Panc1 (cell line): Measurements from ENCODE around the gene SPCS3. TPM values are rescaled to one million over a fixed set of nuclear protein-coding genes. Genes with fewer than 3 reads are reported as not detected.
A peak's percentile ranks its signal among the peaks of the same experiment; 100 is the strongest.

Source experiments
- ATAC-seq: fragments of 200-7000 bp; cut with Tn5 transposase; 2 replicates; pipeline ENCODE4 v1.9.1; 2020; ENCODE audit warnings: mild to moderate bottlenecking, moderate library complexity
- BruUV-seq: library from RNA; stranded (reverse); fragments of 400-500 nt; replicated peaks from 2 replicates; lab custom pipeline; 2021; lab: Mats Ljungman, UMichigan
- CTCF ChIA-PET: fragments of 300-600 bp; sonication (Branson Sonifier 250); formaldehyde crosslinking; loops from one replicate; lab custom pipeline; 2022; ENCODE audit warnings: antibody characterized with exemption; lab: Charles Lee
- POLR2A ChIA-PET: fragments of 300-600 bp; sonication (Branson Sonifier 250); formaldehyde crosslinking; loops from one replicate; lab custom pipeline; 2022; ENCODE audit warnings: antibody characterized with exemption; lab: Charles Lee
- DNase-seq: peaks from one replicate; pipeline ENCODE4 v3.0.0-alpha.2; 2010; ENCODE audit warnings: low read depth, low spot score
- H3K27ac ChIP-seq: 2 replicates; pipeline ENCODE4 v1.5.1; 2011; ENCODE audit warnings: mild to moderate bottlenecking, low read length, inconsistent platforms
- H3K27me3 ChIP-seq: fragments of 200-500 bp; sonication (Bioruptor generic); 2 replicates; pipeline ENCODE4 v1.6.0; 2014; ENCODE audit warnings: low read length, inconsistent platforms; ENCODE audit not compliant: control insufficient read depth, insufficient read depth
- H3K36me3 ChIP-seq: fragments of 200-500 bp; sonication (Bioruptor generic); 2 replicates; pipeline ENCODE4 v1.5.1; 2014; ENCODE audit warnings: inconsistent platforms, mild to moderate bottlenecking, low read length, moderate library complexity; ENCODE audit not compliant: control insufficient read depth, insufficient read depth
- H3K4me1 ChIP-seq: 2 replicates; pipeline ENCODE4 v1.5.1; 2011; ENCODE audit warnings: inconsistent platforms, mild to moderate bottlenecking, low read length, moderate library complexity; ENCODE audit not compliant: control insufficient read depth, insufficient read depth
- H3K4me3 ChIP-seq, 2 experiments: 2 replicates each; pipeline ENCODE4 v1.5.1; 2011 to 2012; ENCODE audit warnings: low read depth in 2 of 2, low read length in 2 of 2, mild to moderate bottlenecking in 2 of 2, inconsistent platforms in 1 of 2, moderate library complexity in 1 of 2
- H3K9me3 ChIP-seq: fragments of 200-500 bp; sonication (Bioruptor generic); 2 replicates; pipeline ENCODE4 v1.5.1; 2014; ENCODE audit warnings: low read depth, mild to moderate bottlenecking, inconsistent platforms, low read length, moderate library complexity; ENCODE audit not compliant: control insufficient read depth, insufficient read depth
- CTCF ChIP-seq: fragments of 450-650 bp; IDR thresholded peaks from 2 replicates; pipeline ENCODE4 v1.5.1; 2017; ENCODE audit warnings: mild to moderate bottlenecking
- POLR2AphosphoS5 ChIP-seq: IDR thresholded peaks from 2 replicates; pipeline ENCODE4 v1.6.1; 2012; ENCODE audit warnings: mild to moderate bottlenecking, low read depth, low read length, moderate library complexity
- REST ChIP-seq, 2 experiments: IDR thresholded peaks; 2 replicates each; pipeline ENCODE4 v1.6.1; 2011 to 2012; ENCODE audit warnings: low read depth in 2 of 2, control low read depth in 1 of 2, low read length in 1 of 2, mild to moderate bottlenecking in 1 of 2, moderate library complexity in 1 of 2; ENCODE audit not compliant: insufficient read depth in 1 of 2
- SIN3A ChIP-seq: IDR thresholded peaks from 2 replicates; pipeline ENCODE4 v1.6.1; 2012; ENCODE audit warnings: low read depth, mild to moderate bottlenecking, low read length, moderate library complexity, borderline replicate concordance; ENCODE audit not compliant: insufficient read depth
- TCF7L2 ChIP-seq: IDR thresholded peaks from 2 replicates; pipeline ENCODE4 v1.6.1; 2011; ENCODE audit warnings: mild to moderate bottlenecking, low read depth, low read length, inconsistent platforms
- in situ Hi-C: cut with HindIII; loops from 2 replicates; pipeline ENCODE4 v1.10.0; 2016; ENCODE audit warnings: low sequenced_read_pairs, low pct_unique_long_range_greater_than_20kb
- intact Hi-C: fragments of 100-400 bp; cut with micrococcal nuclease; formaldehyde crosslinking; loops from one replicate; pipeline ENCODE4 v1.10.0; 2022; ENCODE audit not compliant: unreplicated experiment
- total RNA-seq: library from RNA; stranded (reverse); gene quantifications from one replicate; pipeline ENCODE4 v1.2.1, GENCODE V29; 2021; ENCODE audit not compliant: unreplicated experiment

Gene SPCS3
- total RNA-seq, 1 experiment from 2014 or later = 78.5 TPM

GRCh38 chr4:176300036-176300435, 19.7 kb upstream of the SPCS3 start:
- H3K4me3 ChIP-seq = no peak overlapping the region
- CTCF ChIA-PET = no interaction called here
- ATAC-seq (no peak), DNase-seq (no peak)
- no peak for TF ChIP-seq POLR2AphosphoS5
- intact Hi-C loops = no loop called here
- POLR2A ChIA-PET = no interaction called here
- no peak overlapping the region for H3K27ac ChIP-seq
- BruUV-seq = no TSS peak
- H3K36me3 ChIP-seq = no peaks in the 10 kb centered on the region
- in situ Hi-C loops = no loop called here
- no peaks in the 10 kb centered on the region for H3K27me3 ChIP-seq
- H3K4me1 ChIP-seq = no peaks in the 10 kb centered on the region
- no peaks in the 10 kb centered on the region for H3K9me3 ChIP-seq

DNA sequence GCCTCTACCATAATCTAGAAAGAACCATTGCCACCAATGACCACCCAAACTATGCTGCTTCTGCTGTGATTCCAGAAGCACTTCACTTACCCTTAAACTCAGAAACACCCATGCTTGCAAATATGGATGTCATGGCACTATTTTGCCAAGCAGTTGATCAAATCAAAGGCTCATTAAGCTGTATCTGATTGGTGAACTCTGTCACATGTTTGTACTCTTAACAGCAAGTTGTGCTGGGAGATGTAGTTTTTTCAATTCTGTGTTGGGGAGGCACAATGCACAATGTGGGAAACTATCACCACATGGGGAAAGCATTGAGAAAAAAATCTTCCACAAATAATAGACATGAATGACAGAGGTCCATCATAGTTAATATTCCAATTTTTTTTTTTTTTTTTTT, 19.2 kb upstream of the SPCS3 start:
- Histone ChIP-seq H3K27ac (no peak overlapping the region), H3K36me3 (no peaks in the 10 kb centered on the region), H3K27me3 (no peaks in the 10 kb centered on the region), H3K4me3 (no peak overlapping the region), H3K9me3 (no peaks in the 10 kb centered on the region), H3K4me1 (no peaks in the 10 kb centered on the region)
- CTCF ChIA-PET = no interaction called here
- no peak for DNase-seq
- in situ Hi-C loops (no loop called here), intact Hi-C loops (no loop called here)
- no TSS peak for BruUV-seq
- no peak for TF ChIP-seq POLR2AphosphoS5
- no peak for TF ChIP-seq CTCF
- TF ChIP-seq REST (IDR thresholded peaks at IDR 0.05; ENCODE audit: insufficient read depth in 1 of 2, low read depth in 2 of 2, low read length in 1 of 2) = no peak
- no peak for TF ChIP-seq TCF7L2
- TF ChIP-seq SIN3A = no peak
- ATAC-seq = no peak
- POLR2A ChIA-PET = no interaction called here

GRCh38 chr4:176302283-176303275, 17.2 kb upstream of the SPCS3 start:
- ChIA-PET CTCF (no interaction called here), POLR2A (no interaction called here)
- TF ChIP-seq CTCF = no peak
- TF ChIP-seq REST (IDR thresholded peaks at IDR 0.05; ENCODE audit: insufficient read depth in 1 of 2, low read depth in 2 of 2, low read length in 1 of 2) = no peak
- TF ChIP-seq TCF7L2 = no peak
- no peak for TF ChIP-seq POLR2AphosphoS5
- TF ChIP-seq SIN3A = no peak
- Histone ChIP-seq H3K4me1 (no peaks in the 10 kb centered on the region), H3K27me3 (no peaks in the 10 kb centered on the region), H3K4me3 (no peak overlapping the region), H3K27ac (no peak overlapping the region), H3K9me3 (no peaks in the 10 kb centered on the region), H3K36me3 (no peaks in the 10 kb centered on the region)
- in situ Hi-C loops = no loop called here
- peak; percentile 45 for DNase-seq
- intact Hi-C loops = no loop called here
- no TSS peak for BruUV-seq
- ATAC-seq = peak; percentile 79
